Thoracic aorta (tissue), 2 donors: ENCODE results near the gene TSHZ2. TPM values are rescaled to one million over a fixed set of nuclear protein-coding genes. Genes with fewer than 3 reads are reported as not detected.

ENCODE experiments used
- ATAC-seq: fragments of 150-250 bp; one replicate; pipeline ENCODE4 v1.8.0; 2017; ENCODE audit warnings: low read depth; ENCODE audit not compliant: insufficient number of reproducible peaks, low FRiP score
- DNase-seq: peaks from one replicate; pipeline ENCODE4 v3.0.0-alpha.2; 2020; ENCODE audit warnings: low spot score
- H3K27ac ChIP-seq, 2 donors: fragments of 200-600 bp; sonication (generic); 1 replicate in 1 of 2; 2 replicates in 1 of 2; pipeline ENCODE4 v1.5.1; 2016; ENCODE audit warnings: mild to moderate bottlenecking in 2 of 2, moderate library complexity in 2 of 2
- H3K27me3 ChIP-seq: fragments of 200-600 bp; sonication (generic); replicated peaks from 2 replicates; pipeline ENCODE4 v1.6.0; 2016; ENCODE audit warnings: mild to moderate bottlenecking; ENCODE audit not compliant: insufficient read depth
- H3K36me3 ChIP-seq: fragments of 200-600 bp; sonication (generic); one replicate; pipeline ENCODE4 v1.5.1; 2016
- H3K4me1 ChIP-seq, 2 donors: fragments of 200-600 bp; sonication (generic); 1 replicate in 1 of 2; 2 replicates in 1 of 2; pipeline versions ENCODE4 v1.5.1 to v1.6.0; 2016; ENCODE audit warnings: low read depth in 2 of 2, mild to moderate bottlenecking in 1 of 2; ENCODE audit not compliant: control insufficient read depth in 1 of 2
- H3K4me3 ChIP-seq: fragments of 200-600 bp; sonication (generic); 2 replicates; pipeline ENCODE4 v1.5.1; 2016; ENCODE audit warnings: mild to moderate bottlenecking
- H3K9me3 ChIP-seq: fragments of 200-600 bp; sonication (generic); 2 replicates; pipeline ENCODE4 v1.5.1; 2016
- CTCF ChIP-seq: fragments of 200-600 bp; sonication (generic); IDR thresholded peaks from one replicate; pipeline ENCODE4 v1.5.1; 2019; ENCODE audit warnings: antibody characterized with exemption
- total RNA-seq, 2 donors: library from RNA; depleted of rRNA; stranded (reverse); fragments of >200 nt; gene quantifications; one replicate each; pipeline versions ENCODE4 v1.1.0 to v1.2.3, GENCODE V29; 2016

Gene TSHZ2
- total RNA-seq, 2 donors from 2014 or later, result 8.4 to 32.6 TPM

GRCh38 chr20:52981051-52981450, 8.9 kb downstream of the TSHZ2 start:
- no peaks in the 10 kb centered on the region for H3K4me1 ChIP-seq
- H3K27ac ChIP-seq, result no peak overlapping the region
- H3K36me3 ChIP-seq, result no peaks in the 10 kb centered on the region
- no peaks in the 10 kb centered on the region for H3K9me3 ChIP-seq
- ATAC-seq (no peak), DNase-seq (no peak)
- TF ChIP-seq CTCF, result no peak
- no peak overlapping the region for H3K4me3 ChIP-seq
- no peaks in the 10 kb centered on the region for H3K27me3 ChIP-seq

GRCh38 chr20:52983726-52984450, 11.7 kb downstream of the TSHZ2 start:
- Histone ChIP-seq H3K36me3 (no peaks in the 10 kb centered on the region), H3K27me3 (no peaks in the 10 kb centered on the region), H3K4me1 (no peaks in the 10 kb centered on the region), H3K27ac (no peak overlapping the region), H3K4me3 (no peak overlapping the region), H3K9me3 (no peaks in the 10 kb centered on the region)
- ATAC-seq (no peak), DNase-seq (no peak)
- TF ChIP-seq CTCF, result no peak

- H3K27me3 ChIP-seq, result no peaks in the 10 kb centered on the region
- H3K9me3 ChIP-seq, result no peaks in the 10 kb centered on the region
- TF ChIP-seq CTCF, result no peak
- H3K4me3 ChIP-seq, result no peak overlapping the region
- no peaks in the 10 kb centered on the region for H3K36me3 ChIP-seq
- no peaks in the 10 kb centered on the region for H3K4me1 ChIP-seq
- no peak for DNase-seq
- H3K27ac ChIP-seq, result no peak overlapping the region
- no peak for ATAC-seq
Measured at GRCh38 chr20:52984451-52984810, 12.3 kb downstream of the TSHZ2 start.

- DNase-seq (no peak), ATAC-seq (no peak)
- no peak for TF ChIP-seq CTCF
- Histone ChIP-seq H3K36me3 (no peaks in the 10 kb centered on the region), H3K27ac (no peak overlapping the region), H3K4me1 (no peaks in the 10 kb centered on the region), H3K9me3 (no peaks in the 10 kb centered on the region), H3K4me3 (no peak overlapping the region), H3K27me3 (no peaks in the 10 kb centered on the region)
Measured at GRCh38 chr20:52985687-52986086, 13.5 kb downstream of the TSHZ2 start.

- H3K9me3 ChIP-seq, result no peaks in the 10 kb centered on the region
- ATAC-seq, result no peak
- H3K27ac ChIP-seq, result no peak overlapping the region
- no peak for TF ChIP-seq CTCF
- no peak overlapping the region for H3K4me3 ChIP-seq
- H3K27me3 ChIP-seq, result no peaks in the 10 kb centered on the region
- DNase-seq, result no peak
- H3K36me3 ChIP-seq, result no peaks in the 10 kb centered on the region
- H3K4me1 ChIP-seq, result no peaks in the 10 kb centered on the region
Measured at GRCh38 chr20:52987295-52987694, 15.1 kb downstream of the TSHZ2 start.
